K562 (cell line): ENCODE results near the gene TNKS2. TPM values are rescaled to one million over a fixed set of nuclear protein-coding genes. Genes with fewer than 3 reads are reported as not detected.

ENCODE experiments used
- MXI1 ChIP-seq: IDR thresholded peaks from 2 replicates; pipeline ENCODE4 v1.6.1; 2011; ENCODE audit warnings: low read depth, mild to moderate bottlenecking, improper control_type of control experiment, low read length
- RCOR1 ChIP-seq, 2 experiments: IDR thresholded peaks; 2 replicates each; pipeline ENCODE4 v1.6.1; 2012; ENCODE audit warnings: low read depth in 2 of 2, low read length in 2 of 2, borderline replicate concordance in 1 of 2, improper control_type of control experiment in 1 of 2
- polyA plus RNA-seq, 8 experiments: library from polyadenylated mRNA; depleted of rRNA in 4 of 8; stranded (reverse) in 5 of 8; unstranded in 3 of 8; fragments of >200 nt; fragmentation: Nextera tagmentation in 2 of 8; fragmentation: Illumina TruSeq in 1 of 8; extraction: Ambion mirVana in 2 of 8; extraction: Trizol in 1 of 8; gene quantifications; 2 replicates each; pipeline versions ENCODE4 v1.2.1 to v1.2.3, GENCODE V29; 2011 to 2014; ENCODE audit warnings: inconsistent platforms in 1 of 8, missing spikeins in 1 of 8
- total RNA-seq, 7 experiments: library from RNA; depleted of rRNA in 6 of 7; stranded (reverse); fragments of >200 nt in 6 of 7; fragmentation: Illumina TruSeq in 2 of 7; extraction: Trizol in 2 of 7; gene quantifications; 2 replicates each; pipeline versions ENCODE4 v1.2.1 to v1.2.3, GENCODE V29; 2011 to 2021; ENCODE audit warnings: low replicate concordance in 1 of 7
- TF ChIP-seq, protein P1 (sequence below): fragments of 450-650 bp; IDR thresholded peaks from 2 replicates; pipeline ENCODE4 v1.6.1; 2016; ENCODE audit warnings: mild to moderate bottlenecking
- TF ChIP-seq, protein P2 (sequence below): fragments of 450-650 bp; formaldehyde crosslinking; conservative IDR thresholded peaks from 2 replicates; pipeline ENCODE4 v1.4.0; 2022; ENCODE audit warnings: mild to moderate bottlenecking, missing genetic modification characterization
- TF ChIP-seq, protein P3 (sequence below): sonication (generic); formaldehyde crosslinking; IDR thresholded peaks from 2 replicates; pipeline ENCODE4 v1.8.0; 2022; ENCODE audit warnings: missing genetic modification reagents, mild to moderate bottlenecking, borderline replicate concordance
- TF ChIP-seq, protein P4 (sequence below), 2 experiments: IDR thresholded peaks in 1 of 2; conservative IDR thresholded peaks in 1 of 2; 2 replicates each; pipeline ENCODE4 v1.6.1; 2016; ENCODE audit warnings: low read depth in 2 of 2, mild to moderate bottlenecking in 1 of 2, missing compliant biosample characterization in 1 of 2, missing genetic modification characterization in 1 of 2, moderate library complexity in 1 of 2
- TF ChIP-seq, protein P5 (sequence below): IDR thresholded peaks from 3 replicates; pipeline ENCODE4 v1.6.1; 2011; ENCODE audit warnings: borderline replicate concordance, mild to moderate bottlenecking; ENCODE audit not compliant: insufficient read length, insufficient read depth

The TNKS2 gene
- total and polyA plus RNA-seq, 9 of the 15 experiments (the other 6 are each of a cell fraction or from before 2014, with no cell fraction given), result 3.5 to 19.8 (median 8.6) TPM

DNA sequence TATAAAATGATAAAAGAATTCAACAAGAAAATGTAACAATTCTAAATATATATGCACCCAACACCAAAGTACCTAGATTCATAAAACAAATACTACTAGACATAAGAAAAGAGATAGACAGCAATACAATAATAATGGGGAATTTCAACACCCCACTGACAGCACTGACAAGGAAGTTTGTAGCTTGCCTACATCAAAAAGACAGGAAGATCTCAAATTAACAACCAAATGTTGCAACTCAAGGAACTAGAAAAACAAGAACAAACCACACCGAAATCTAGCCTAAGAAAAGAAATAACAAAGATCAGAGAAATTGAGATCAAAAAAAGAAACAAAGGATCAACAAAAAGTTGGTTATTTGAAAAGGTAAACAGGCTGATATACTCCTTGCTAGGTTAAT, 36.5 kb upstream of the TNKS2 start (continued):
- TF ChIP-seq, protein P1, sequence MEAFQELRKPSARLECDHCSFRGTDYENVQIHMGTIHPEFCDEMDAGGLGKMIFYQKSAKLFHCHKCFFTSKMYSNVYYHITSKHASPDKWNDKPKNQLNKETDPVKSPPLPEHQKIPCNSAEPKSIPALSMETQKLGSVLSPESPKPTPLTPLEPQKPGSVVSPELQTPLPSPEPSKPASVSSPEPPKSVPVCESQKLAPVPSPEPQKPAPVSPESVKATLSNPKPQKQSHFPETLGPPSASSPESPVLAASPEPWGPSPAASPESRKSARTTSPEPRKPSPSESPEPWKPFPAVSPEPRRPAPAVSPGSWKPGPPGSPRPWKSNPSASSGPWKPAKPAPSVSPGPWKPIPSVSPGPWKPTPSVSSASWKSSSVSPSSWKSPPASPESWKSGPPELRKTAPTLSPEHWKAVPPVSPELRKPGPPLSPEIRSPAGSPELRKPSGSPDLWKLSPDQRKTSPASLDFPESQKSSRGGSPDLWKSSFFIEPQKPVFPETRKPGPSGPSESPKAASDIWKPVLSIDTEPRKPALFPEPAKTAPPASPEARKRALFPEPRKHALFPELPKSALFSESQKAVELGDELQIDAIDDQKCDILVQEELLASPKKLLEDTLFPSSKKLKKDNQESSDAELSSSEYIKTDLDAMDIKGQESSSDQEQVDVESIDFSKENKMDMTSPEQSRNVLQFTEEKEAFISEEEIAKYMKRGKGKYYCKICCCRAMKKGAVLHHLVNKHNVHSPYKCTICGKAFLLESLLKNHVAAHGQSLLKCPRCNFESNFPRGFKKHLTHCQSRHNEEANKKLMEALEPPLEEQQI, result no peak
- TF ChIP-seq, protein P2, sequence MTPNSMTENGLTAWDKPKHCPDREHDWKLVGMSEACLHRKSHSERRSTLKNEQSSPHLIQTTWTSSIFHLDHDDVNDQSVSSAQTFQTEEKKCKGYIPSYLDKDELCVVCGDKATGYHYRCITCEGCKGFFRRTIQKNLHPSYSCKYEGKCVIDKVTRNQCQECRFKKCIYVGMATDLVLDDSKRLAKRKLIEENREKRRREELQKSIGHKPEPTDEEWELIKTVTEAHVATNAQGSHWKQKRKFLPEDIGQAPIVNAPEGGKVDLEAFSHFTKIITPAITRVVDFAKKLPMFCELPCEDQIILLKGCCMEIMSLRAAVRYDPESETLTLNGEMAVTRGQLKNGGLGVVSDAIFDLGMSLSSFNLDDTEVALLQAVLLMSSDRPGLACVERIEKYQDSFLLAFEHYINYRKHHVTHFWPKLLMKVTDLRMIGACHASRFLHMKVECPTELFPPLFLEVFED (CRISPR knock-in tag), result no peak
- TF ChIP-seq, protein P3, sequence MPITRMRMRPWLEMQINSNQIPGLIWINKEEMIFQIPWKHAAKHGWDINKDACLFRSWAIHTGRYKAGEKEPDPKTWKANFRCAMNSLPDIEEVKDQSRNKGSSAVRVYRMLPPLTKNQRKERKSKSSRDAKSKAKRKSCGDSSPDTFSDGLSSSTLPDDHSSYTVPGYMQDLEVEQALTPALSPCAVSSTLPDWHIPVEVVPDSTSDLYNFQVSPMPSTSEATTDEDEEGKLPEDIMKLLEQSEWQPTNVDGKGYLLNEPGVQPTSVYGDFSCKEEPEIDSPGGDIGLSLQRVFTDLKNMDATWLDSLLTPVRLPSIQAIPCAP, result no peak
- TF ChIP-seq, protein P4, sequence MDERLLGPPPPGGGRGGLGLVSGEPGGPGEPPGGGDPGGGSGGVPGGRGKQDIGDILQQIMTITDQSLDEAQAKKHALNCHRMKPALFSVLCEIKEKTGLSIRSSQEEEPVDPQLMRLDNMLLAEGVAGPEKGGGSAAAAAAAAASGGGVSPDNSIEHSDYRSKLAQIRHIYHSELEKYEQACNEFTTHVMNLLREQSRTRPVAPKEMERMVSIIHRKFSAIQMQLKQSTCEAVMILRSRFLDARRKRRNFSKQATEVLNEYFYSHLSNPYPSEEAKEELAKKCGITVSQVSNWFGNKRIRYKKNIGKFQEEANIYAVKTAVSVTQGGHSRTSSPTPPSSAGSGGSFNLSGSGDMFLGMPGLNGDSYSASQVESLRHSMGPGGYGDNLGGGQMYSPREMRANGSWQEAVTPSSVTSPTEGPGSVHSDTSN (CRISPR knock-in tag; IDR thresholded peaks at IDR 0.05; ENCODE audit: low read depth), result no peak
- TF ChIP-seq, protein P4 (tag; conservative IDR thresholded peaks at IDR 0.05; ENCODE audit: low read depth), result no peak
- TF ChIP-seq, protein P5, sequence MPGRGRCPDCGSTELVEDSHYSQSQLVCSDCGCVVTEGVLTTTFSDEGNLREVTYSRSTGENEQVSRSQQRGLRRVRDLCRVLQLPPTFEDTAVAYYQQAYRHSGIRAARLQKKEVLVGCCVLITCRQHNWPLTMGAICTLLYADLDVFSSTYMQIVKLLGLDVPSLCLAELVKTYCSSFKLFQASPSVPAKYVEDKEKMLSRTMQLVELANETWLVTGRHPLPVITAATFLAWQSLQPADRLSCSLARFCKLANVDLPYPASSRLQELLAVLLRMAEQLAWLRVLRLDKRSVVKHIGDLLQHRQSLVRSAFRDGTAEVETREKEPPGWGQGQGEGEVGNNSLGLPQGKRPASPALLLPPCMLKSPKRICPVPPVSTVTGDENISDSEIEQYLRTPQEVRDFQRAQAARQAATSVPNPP, result no peak
- TF ChIP-seq RCOR1 (IDR thresholded peaks at IDR 0.05; ENCODE audit: borderline replicate concordance in 1 of 2, low read depth in 2 of 2, low read length in 2 of 2) (no peak), MXI1 (no peak)
